Subcutaneous adipose tissue (tissue), 4 donors: ENCODE measurements around the gene SPATA45. TPM values are rescaled to one million over a fixed set of nuclear protein-coding genes. Genes with fewer than 3 reads are reported as not detected.

Source experiments
- CTCF ChIP-seq: fragments of 450-650 bp; IDR thresholded peaks from one replicate; pipeline ENCODE4 v1.5.1; 2016; ENCODE audit warnings: low read depth, mild to moderate bottlenecking, control low read depth, antibody characterized with exemption, moderate library complexity
- small RNA-seq: library from RNA; depleted of rRNA; stranded (forward); fragments of <200 nt; gene quantifications from one replicate; pipeline ENCODE3, GENCODE V24; 2016
- total RNA-seq, 4 donors: library from RNA; depleted of rRNA; stranded (reverse); fragments of >200 nt; gene quantifications; one replicate each; pipeline ENCODE4 v1.1.0, GENCODE V29; 2016

The SPATA45 gene
- total RNA-seq, 4 donors from 2014 or later: not detected

GRCh38 chr1:212782422-212783154 lies 64.9 kb downstream of the SPATA45 start:
- TF ChIP-seq CTCF: no peak

DNA sequence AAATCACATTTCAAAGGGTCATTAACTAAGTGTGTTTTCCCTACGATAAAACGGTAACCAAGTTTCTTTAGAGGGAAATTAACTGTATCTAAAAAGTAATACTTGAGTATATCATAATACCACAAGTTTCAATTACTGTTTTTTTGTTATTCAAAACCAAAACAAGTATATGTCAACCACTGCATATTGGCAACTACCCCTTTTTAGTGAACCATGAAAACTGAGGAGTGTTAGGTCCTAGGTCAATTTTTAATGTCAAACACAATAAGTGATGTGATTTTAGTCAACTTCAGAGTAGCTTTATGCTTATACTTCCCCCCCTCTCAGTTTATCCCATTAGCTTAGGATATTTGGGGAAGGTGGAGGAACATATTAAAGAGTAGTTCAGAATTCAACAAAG lies 66.2 kb downstream of the SPATA45 start:
- no peak for TF ChIP-seq CTCF

DNA sequence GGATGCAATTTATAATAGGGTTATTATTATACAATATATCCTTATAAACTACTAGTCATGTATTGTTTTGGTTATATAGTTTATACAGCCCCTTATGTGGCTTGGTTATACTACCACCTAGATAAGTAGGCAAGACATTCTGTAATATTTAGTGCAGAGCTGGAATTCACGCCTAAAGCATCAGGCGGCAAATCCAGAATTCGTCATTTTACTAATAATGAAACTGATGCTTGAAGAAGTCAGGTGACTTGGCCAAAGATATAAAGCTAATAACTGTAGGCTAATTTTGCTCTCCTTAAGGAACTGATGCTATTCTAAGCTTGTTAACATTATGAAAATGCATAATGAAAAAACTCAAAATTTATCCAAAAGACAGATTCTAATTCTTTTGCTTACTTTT lies 66.7 kb downstream of the SPATA45 start:
- no peak for TF ChIP-seq CTCF

Small RNAs within 50 kb of the gene (small RNA-seq; reads per million reads assigned to genes)
- gene AC104333.1: not detected
- gene AC104333.2: not detected

Other genes starting within 250 kb of the SPATA45 start
- gene ATF3, start 238.9 kb downstream of the SPATA45 start, total RNA-seq: 10 to 100 TPM in 3 of 4 donors, 1 to 10 TPM in 1; 3.2 to 67.1 (median 20.7) TPM
- 1 to 10 TPM in 3 of 4 donors, under 1 TPM in 1; 0.88 to 2.7 (median 1.6) TPM for gene BATF3, start 147.8 kb downstream of the SPATA45 start, total RNA-seq
- gene NSL1, start 55.9 kb downstream of the SPATA45 start, total RNA-seq: 10 to 100 TPM; 17.7 to 46.8 (median 33.5) TPM
- 10 to 100 TPM; 16.1 to 27.1 (median 22.7) TPM for gene TATDN3, start 55.8 kb downstream of the SPATA45 start, total RNA-seq
- 1 to 10 TPM; 3.8 to 5.5 (median 4.9) TPM for gene FLVCR1, start 10.6 kb upstream of the SPATA45 start, total RNA-seq
- gene VASH2, start 102.9 kb upstream of the SPATA45 start, total RNA-seq: 1 to 10 TPM in 2 of 4 donors, under 1 TPM in 1, not detected in 1; 0.38 to 1.5 (median 1.1) TPM
- gene ANGEL2, start 168.2 kb upstream of the SPATA45 start, total RNA-seq: 10 to 100 TPM; 53.3 to 66.5 (median 62.5) TPM
- gene RPS6KC1, start 203.6 kb upstream of the SPATA45 start, total RNA-seq: 10 to 100 TPM; 22.6 to 30.7 (median 25.3) TPM